HEK293 (cell line): ENCODE results near the gene NMS.

Experiments
- CTCF ChIA-PET: fragments of 350-600 bp; formaldehyde crosslinking; extraction: SDS; loops from one replicate; lab custom pipeline; 2021; ENCODE audit warnings: antibody characterized with exemption; lab: Yijun Ruan, JAX
- POLR2A ChIA-PET: fragments of 300-600 bp; formaldehyde crosslinking; extraction: SDS; loops from one replicate; lab custom pipeline; 2020; ENCODE audit warnings: antibody characterized with exemption, inconsistent platforms; lab: Yijun Ruan, JAX
- H3K27ac ChIP-seq: fragments of 200-500 bp; sonication (Bioruptor generic); 2 replicates; pipeline ENCODE4 v1.5.1; 2014; ENCODE audit warnings: low read depth, low read length, control low read depth, inconsistent platforms; ENCODE audit errors: extremely low read depth
- H3K36me3 ChIP-seq, 2 experiments: fragments of 200-500 bp in 1 of 2; sonication (Bioruptor generic) in 1 of 2; 1 replicate in 1 of 2; 2 replicates in 1 of 2; pipeline ENCODE4 v1.5.1; 2014 to 2017; ENCODE audit warnings: inconsistent platforms in 2 of 2, low read length in 2 of 2; ENCODE audit not compliant: control insufficient read depth in 2 of 2, insufficient read depth in 1 of 2
- H3K4me1 ChIP-seq: fragments of 200-500 bp; sonication (Bioruptor generic); 2 replicates; pipeline ENCODE4 v1.5.1; 2014; ENCODE audit warnings: mild to moderate bottlenecking, low read length, inconsistent platforms; ENCODE audit not compliant: control insufficient read depth, insufficient read depth
- H3K4me3 ChIP-seq: 2 replicates; pipeline ENCODE4 v1.5.1; 2011; ENCODE audit warnings: low read depth, mild to moderate bottlenecking, control low read depth, low read length, moderate library complexity
- H3K9me3 ChIP-seq: fragments of 200-500 bp; sonication (Bioruptor generic); 2 replicates; pipeline ENCODE4 v1.5.1; 2014; ENCODE audit warnings: low read depth, low read length, inconsistent platforms; ENCODE audit not compliant: control insufficient read depth, insufficient read depth
- BCL11A ChIP-seq: fragments of 450-650 bp; formaldehyde crosslinking; IDR thresholded peaks from 2 replicates; pipeline ENCODE4 v1.5.1; 2016; ENCODE audit warnings: low read depth, missing biosample characterization, missing genetic modification characterization
- PRDM1 ChIP-seq: fragments of 450-650 bp; formaldehyde crosslinking; IDR thresholded peaks from 2 replicates; pipeline ENCODE4; 2016; ENCODE audit warnings: missing biosample characterization, missing genetic modification characterization
- REST ChIP-seq: fragments of 450-650 bp; formaldehyde crosslinking; IDR thresholded peaks from 2 replicates; pipeline ENCODE4 v1.5.1; 2016; ENCODE audit warnings: missing biosample characterization, missing genetic modification characterization
- SP7 ChIP-seq: fragments of 450-650 bp; formaldehyde crosslinking; IDR thresholded peaks from 2 replicates; pipeline ENCODE4 v1.5.1; 2016; ENCODE audit warnings: missing biosample characterization, missing genetic modification characterization
- ZBTB48 ChIP-seq: fragments of 450-650 bp; formaldehyde crosslinking; IDR thresholded peaks from 2 replicates; pipeline ENCODE4 v1.5.1; 2016; ENCODE audit warnings: missing biosample characterization, missing genetic modification characterization
- ZIC2 ChIP-seq: fragments of 450-650 bp; formaldehyde crosslinking; IDR thresholded peaks from 2 replicates; pipeline ENCODE4 v1.5.1; 2016; ENCODE audit warnings: missing biosample characterization, missing genetic modification characterization
- ZNF146 ChIP-seq: fragments of 450-650 bp; formaldehyde crosslinking; IDR thresholded peaks from 2 replicates; pipeline ENCODE4 v1.5.1; 2016; ENCODE audit warnings: missing biosample characterization, missing genetic modification characterization
- ZNF239 ChIP-seq: fragments of 450-650 bp; formaldehyde crosslinking; IDR thresholded peaks from 2 replicates; pipeline ENCODE4 v1.5.1; 2016; ENCODE audit warnings: missing biosample characterization, missing genetic modification characterization
- ZNF274 ChIP-seq, 2 experiments: fragments of 200-500 bp in 1 of 2; fragments of 450-650 bp in 1 of 2; sonication (Bioruptor generic) in 1 of 2; formaldehyde crosslinking in 1 of 2; IDR thresholded peaks; 2 replicates each; pipeline versions ENCODE4 v1.5.1 to v1.6.1; 2014 to 2016; ENCODE audit warnings: borderline replicate concordance in 1 of 2, inconsistent platforms in 1 of 2, low read length in 1 of 2, missing biosample characterization in 1 of 2, missing genetic modification characterization in 1 of 2
- ZNF341 ChIP-seq: fragments of 450-650 bp; formaldehyde crosslinking; IDR thresholded peaks from 2 replicates; pipeline ENCODE4; 2016; ENCODE audit warnings: low read depth, missing biosample characterization, missing genetic modification characterization
- ZNF433 ChIP-seq: fragments of 450-650 bp; formaldehyde crosslinking; IDR thresholded peaks from 2 replicates; pipeline ENCODE4 v1.5.1; 2016; ENCODE audit warnings: missing biosample characterization, missing genetic modification characterization, low read depth
- ZNF449 ChIP-seq: fragments of 450-650 bp; formaldehyde crosslinking; IDR thresholded peaks from 2 replicates; pipeline ENCODE4 v1.5.1; 2017; ENCODE audit warnings: missing biosample characterization, mild to moderate bottlenecking, missing genetic modification characterization, moderate library complexity
- ZNF513 ChIP-seq: fragments of 450-650 bp; IDR thresholded peaks from 2 replicates; pipeline ENCODE4 v1.5.1; 2018; ENCODE audit warnings: missing biosample characterization, missing genetic modification characterization
- ZNF529 ChIP-seq: fragments of 450-650 bp; formaldehyde crosslinking; IDR thresholded peaks from 2 replicates; pipeline ENCODE4 v1.5.1; 2017; ENCODE audit warnings: missing genetic modification characterization, missing biosample characterization; ENCODE audit not compliant: insufficient replicate concordance
- ZNF544 ChIP-seq: fragments of 450-650 bp; formaldehyde crosslinking; IDR thresholded peaks from 2 replicates; pipeline ENCODE4 v1.5.0; 2017; ENCODE audit warnings: missing biosample characterization, missing genetic modification characterization
- ZNF692 ChIP-seq: fragments of 450-650 bp; formaldehyde crosslinking; IDR thresholded peaks from 2 replicates; pipeline ENCODE4 v1.5.1; 2016; ENCODE audit warnings: missing biosample characterization, missing genetic modification characterization
- ZNF768 ChIP-seq: fragments of 450-650 bp; formaldehyde crosslinking; IDR thresholded peaks from 2 replicates; pipeline ENCODE4 v1.5.1; 2018; ENCODE audit warnings: missing biosample characterization, mild to moderate bottlenecking, missing genetic modification characterization

Gene NMS

GRCh38 chr2:100504542-100504941, 34.3 kb downstream of the NMS start:
- no peak overlapping the region for H3K27ac ChIP-seq
- TF ChIP-seq ZNF513 (tag by site-specific recombination) (peak; percentile 72), ZNF544 (tag by site-specific recombination) (no peak)
- POLR2A ChIA-PET = no interaction called here
- H3K4me3 ChIP-seq = no peak overlapping the region
- no peaks in the 10 kb centered on the region for H3K9me3 ChIP-seq
- CTCF ChIA-PET = no interaction called here
- H3K36me3 ChIP-seq = no peaks in the 10 kb centered on the region
- no peaks in the 10 kb centered on the region for H3K4me1 ChIP-seq

GRCh38 chr2:100509066-100509465, 38.8 kb downstream of the NMS start:
- H3K9me3 ChIP-seq = no peaks in the 10 kb centered on the region
- ChIA-PET POLR2A (no interaction called here), CTCF (no interaction called here)
- H3K4me3 ChIP-seq = no peak overlapping the region
- H3K27ac ChIP-seq = no peak overlapping the region
- no peaks in the 10 kb centered on the region for H3K4me1 ChIP-seq
- TF ChIP-seq ZBTB48 (tag by site-specific recombination) = no peak
- TF ChIP-seq ZNF146 (tag by site-specific recombination) = no peak
- no peak for TF ChIP-seq SP7
- no peak for TF ChIP-seq ZNF692 (tag by site-specific recombination)
- TF ChIP-seq BCL11A (tag by site-specific recombination) = no peak
- TF ChIP-seq PRDM1 = no peak
- TF ChIP-seq ZNF341 (tag by site-specific recombination) = no peak
- no peak for TF ChIP-seq ZNF274 (IDR thresholded peaks at IDR 0.05; ENCODE audit: low read length)
- no peak for TF ChIP-seq ZNF274 (tag by site-specific recombination; IDR thresholded peaks at IDR 0.05; ENCODE audit: borderline replicate concordance)
- TF ChIP-seq ZIC2 (tag by site-specific recombination) = no peak
- no peak for TF ChIP-seq REST (tag by site-specific recombination)
- TF ChIP-seq ZNF433 (tag by site-specific recombination) = no peak
- no peak for TF ChIP-seq ZNF529 (tag by site-specific recombination)
- TF ChIP-seq ZNF239 (tag by site-specific recombination) = no peak
- TF ChIP-seq ZNF768 (tag by site-specific recombination) = no peak
- no peak for TF ChIP-seq ZNF449
- TF ChIP-seq ZNF513 (tag by site-specific recombination) = no peak
- no peaks in the 10 kb centered on the region for H3K36me3 ChIP-seq
